ENCODE results near the gene TNIK. TPM values are rescaled to one million over a fixed set of nuclear protein-coding genes. Genes with fewer than 3 reads are reported as not detected.

The TNIK gene
- total and polyA plus RNA-seq, 10 of the 15 experiments (the other 5 are each of a cell fraction or from before 2014, with no cell fraction given), result 13.9 to 74.3 (median 48.2) TPM

- intact Hi-C loops (cut with micrococcal nuclease; ENCODE audit: unreplicated experiment), result no loop called here
- TF ChIP-seq DPF2 (IDR thresholded peaks at IDR 0.05) (no peak), ZBTB40 (IDR thresholded peaks at IDR 0.05; ENCODE audit: borderline replicate concordance) (no peak), ZNF687 (IDR thresholded peaks at IDR 0.05) (no peak), TBL1XR1 (IDR thresholded peaks at IDR 0.05; ENCODE audit: low read depth, low read length) (no peak), RAD51 (IDR thresholded peaks at IDR 0.05) (no peak), NR2C1 (IDR thresholded peaks at IDR 0.05) (no peak), RELB (IDR thresholded peaks at IDR 0.05; ENCODE audit: low read depth) (no peak), CHD4 (IDR thresholded peaks at IDR 0.05) (no peak), EGR1 (IDR thresholded peaks at IDR 0.05; ENCODE audit: borderline replicate concordance in 1 of 2, low read depth in 2 of 2, low read length in 2 of 2) (no peak), NKRF (conservative IDR thresholded peaks at IDR 0.05) (no peak), SMAD1 (IDR thresholded peaks at IDR 0.05; ENCODE audit: low read depth, partially characterized antibody) (no peak), CREB1 (IDR thresholded peaks at IDR 0.05; ENCODE audit: low read depth) (no peak), NBN (IDR thresholded peaks at IDR 0.05) (no peak)
These were observed 218.0 kb downstream of the TNIK start for GRCh38 chr3:171242170-171242569.

More at GRCh38 chr3:171242170-171242569, 218.0 kb downstream of the TNIK start:
- Histone ChIP-seq H3K79me2 (ENCODE audit: control insufficient read depth, insufficient read depth, low read length) (peaks cover 62% of the 10 kb centered on the region), H3K4me2 (ENCODE audit: control insufficient read depth, insufficient read depth) (no peak overlapping the region), H2AFZ (ENCODE audit: control insufficient read depth, low read depth, low read length) (no peak overlapping the region), H3K36me3 (ENCODE audit: control insufficient read depth in 2 of 2, insufficient read depth in 2 of 2, low read length in 1 of 2) (peaks cover 0 to 4% of the 10 kb centered on the region in 2 experiments; a peak in 1 of 4 replicates), H3K9me3 (replicated peaks; ENCODE audit: control insufficient read depth, insufficient read depth, low read length) (no peaks in the 10 kb centered on the region; the same call in 1 of the 3 replicates), H3K4me3 (no peak overlapping the region), H4K20me1 (ENCODE audit: control insufficient read depth, insufficient read depth) (no peaks in the 10 kb centered on the region), H3K27ac (ENCODE audit: control insufficient read depth, insufficient read depth) (no peak overlapping the region), H3K27me3 (replicated peaks in 1 of 2; ENCODE audit: control insufficient read depth in 2 of 2, insufficient read depth in 2 of 2, low read length in 1 of 2) (no peaks in the 10 kb centered on the region), H3K4me1 (ENCODE audit: control insufficient read depth, insufficient read depth, low read length) (peaks cover 34% of the 10 kb centered on the region), H3K9ac (ENCODE audit: control insufficient read depth, insufficient read depth, low read length) (no peak overlapping the region)
- DNase-seq (ENCODE audit: low read depth, low spot score) (no peak), ATAC-seq (no peak), FAIRE-seq (no peak)
- ChIA-PET CTCF (no interaction called here), RAD21 (ENCODE audit: unreplicated experiment) (no interaction called here), POLR2A (interaction anchor here (0.7 to 1.2 kb wide), 2 partner anchors 10 to 13 kb away, joined by 3 to 4 read pairs; no protein-coding TSS in a partner anchor), SMC1A (ENCODE audit: uncharacterized antibody, unreplicated experiment) (interaction anchor here (0.6 to 23.0 kb wide), 5 partner anchors 13 to 116 kb away, joined by 3 to 657 read pairs (median 6); no protein-coding TSS in a partner anchor)
- in situ Hi-C loops (cut with MboI), result no loop called here
- 100% methylated on average over 2 of the region's 2 CpGs for WGBS (ENCODE audit: insufficient coverage, insufficient replicate concordance, low lambda C conversion rate, missing lambda C conversion rate)
- no TSS peak for BruUV-seq (replicated peaks)

All from GM12878 (cell line).